HepG2 (cell line): ENCODE results near the gene LCN2. TPM values are rescaled to one million over a fixed set of nuclear protein-coding genes. Genes with fewer than 3 reads are reported as not detected.

Experiments used
- ATAC-seq: fragments of 200-7000 bp; cut with Tn5 transposase; 3 replicates; pipeline ENCODE4 v1.9.1; 2020; ENCODE audit warnings: mild to moderate bottlenecking, moderate library complexity
- BruUV-seq: library from RNA; stranded (reverse); fragments of 400-500 nt; replicated peaks from 2 replicates; lab custom pipeline; 2021; lab: Mats Ljungman, UMichigan
- CTCF ChIA-PET: fragments of 300-600 bp; formaldehyde crosslinking; extraction: SDS; loops from one replicate; lab custom pipeline; 2021; ENCODE audit warnings: low total read pairs, inconsistent platforms, low intra/inter-chr PET ratio; lab: Yijun Ruan, JAX
- POLR2A ChIA-PET: fragments of 350-600 bp; sonication (Branson Sonifier 250); formaldehyde crosslinking; loops from one replicate; lab custom pipeline; 2020; ENCODE audit warnings: antibody characterized with exemption, inconsistent platforms; lab: Yijun Ruan, JAX
- DNase-seq: peaks from one replicate; pipeline ENCODE4 v3.0.0-alpha.2; 2015; ENCODE audit warnings: low spot score
- FAIRE-seq: peaks from 3 replicates; lab custom pipeline; 2011; peaks lifted over from hg19 to GRCh38; lab: Jason Lieb, UNC
- H2AFZ ChIP-seq: one replicate; pipeline ENCODE4 v1.6.1; 2011; ENCODE audit warnings: low read length, inconsistent platforms
- H3K27ac ChIP-seq: fragments of 300-600 bp; 3 replicates; pipeline ENCODE4 v1.8.0; 2011; ENCODE audit warnings: mixed run types, mild to moderate bottlenecking, mixed read lengths, low read length, inconsistent platforms; ENCODE audit not compliant: insufficient read depth; ENCODE audit errors: extremely low read length
- H3K27me3 ChIP-seq, 2 experiments: fragments of 200-600 bp in 1 of 2; 2 replicates in 1 of 2; 3 replicates in 1 of 2; pipeline versions ENCODE4 v1.6.0 to v1.8.0; 2011; ENCODE audit warnings: low read length in 2 of 2, mild to moderate bottlenecking in 2 of 2, moderate library complexity in 2 of 2, inconsistent platforms in 1 of 2; ENCODE audit not compliant: insufficient read depth in 2 of 2, control insufficient read depth in 1 of 2
- H3K36me3 ChIP-seq, 2 experiments: fragments of 200-600 bp in 1 of 2; replicated peaks in 1 of 2; 2 replicates in 1 of 2; 3 replicates in 1 of 2; pipeline versions ENCODE4 v1.5.1 to v1.8.0; 2011; ENCODE audit warnings: low read length in 2 of 2, inconsistent platforms in 1 of 2; ENCODE audit not compliant: insufficient read depth in 2 of 2, control insufficient read depth in 1 of 2
- H3K4me1 ChIP-seq: 2 replicates; pipeline ENCODE4 v1.5.1; 2012; ENCODE audit warnings: low read length, inconsistent platforms; ENCODE audit not compliant: insufficient read depth
- H3K4me2 ChIP-seq: 2 replicates; pipeline ENCODE4 v1.6.0; 2011; ENCODE audit warnings: low read depth, low read length, inconsistent platforms
- H3K4me3 ChIP-seq, 3 experiments: fragments of 200-600 bp in 1 of 3; sonication (generic), shearing (Covaris generic) in 1 of 3; replicated peaks in 1 of 3; 2 replicates each; pipeline ENCODE4 v1.5.1; 2011 to 2016; ENCODE audit warnings: low read length in 3 of 3, inconsistent platforms in 2 of 3, low read depth in 2 of 3, mild to moderate bottlenecking in 2 of 3, control low read depth in 1 of 3, mixed read lengths in 1 of 3; ENCODE audit not compliant: insufficient read depth in 1 of 3
- H3K79me2 ChIP-seq: one replicate; pipeline ENCODE4 v1.6.1; 2011; ENCODE audit warnings: low read length, inconsistent platforms; ENCODE audit not compliant: insufficient read depth
- H3K9ac ChIP-seq: 2 replicates; pipeline ENCODE4 v1.6.0; 2011; ENCODE audit warnings: mild to moderate bottlenecking, low read depth, low read length, inconsistent platforms; ENCODE audit not compliant: insufficient read depth
- H3K9me3 ChIP-seq: 2 replicates; pipeline ENCODE4 v1.5.1; 2012; ENCODE audit warnings: mild to moderate bottlenecking, low read length
- H4K20me1 ChIP-seq: 2 replicates; pipeline ENCODE4 v1.6.0; 2011; ENCODE audit warnings: inconsistent platforms, mild to moderate bottlenecking, low read length, moderate library complexity; ENCODE audit not compliant: insufficient read depth
- AGO2 ChIP-seq: fragments of 200-400 bp; formaldehyde crosslinking; optimal IDR thresholded peaks from 2 replicates; pipeline ENCODE3; 2017; ENCODE audit warnings: mild to moderate bottlenecking, low read depth, low read length, moderate library complexity
- FOSL2 ChIP-seq: sonication (generic); formaldehyde crosslinking; IDR thresholded peaks from 2 replicates; pipeline ENCODE4 v1.4.0; 2020; ENCODE audit warnings: missing genetic modification reagents
- PITX1 ChIP-seq: sonication (generic); formaldehyde crosslinking; IDR thresholded peaks from 2 replicates; pipeline ENCODE4 v1.5.1; 2020; ENCODE audit warnings: mild to moderate bottlenecking, missing genetic modification reagents
- POLR2AphosphoS5 ChIP-seq: IDR thresholded peaks from 2 replicates; pipeline ENCODE4 v1.6.1; 2012; ENCODE audit warnings: low read depth, low read length
- PTBP1 ChIP-seq: fragments of 200-400 bp; formaldehyde crosslinking; IDR thresholded peaks from 2 replicates; pipeline ENCODE4 v1.6.1; 2018; ENCODE audit warnings: low read length, low read depth; ENCODE audit not compliant: poor library complexity, severe bottlenecking
- RBFOX2 ChIP-seq: fragments of 200-400 bp; formaldehyde crosslinking; IDR thresholded peaks from 2 replicates; pipeline ENCODE4 v1.6.1; 2017; ENCODE audit warnings: low read depth, mild to moderate bottlenecking, low read length
- SNAI1 ChIP-seq: sonication (generic); formaldehyde crosslinking; IDR thresholded peaks from 2 replicates; pipeline ENCODE4 v1.5.0; 2020; ENCODE audit warnings: mild to moderate bottlenecking, missing genetic modification reagents, borderline replicate concordance
- ZFP36 ChIP-seq: fragments of 150-350 bp; IDR thresholded peaks from 2 replicates; pipeline ENCODE4 v1.6.1; 2018; ENCODE audit warnings: borderline replicate concordance, low read length, low read depth; ENCODE audit not compliant: partially characterized antibody
- ZNF33B ChIP-seq: sonication (generic); formaldehyde crosslinking; IDR thresholded peaks from 2 replicates; pipeline ENCODE4 v1.5.1; 2020; ENCODE audit warnings: mild to moderate bottlenecking, missing genetic modification reagents
- WGBS: methylation state at CpG from one replicate; pipeline ENCODE4 v1.1.6; 2017; ENCODE audit warnings: low lambda C conversion rate; 5-methylcytosine and 5-hydroxymethylcytosine counted together
- in situ Hi-C: cut with HindIII; loops from 2 replicates; pipeline ENCODE4 v1.10.0; 2017; ENCODE audit warnings: low pct_unique_long_range_greater_than_20kb; ENCODE audit not compliant: extremely low pct_ligation_motif_present
- intact Hi-C: fragments of 100-400 bp; cut with micrococcal nuclease; formaldehyde crosslinking; loops from one replicate; pipeline ENCODE4 v1.10.0; 2022; ENCODE audit not compliant: unreplicated experiment
- polyA plus RNA-seq, 8 experiments: library from polyadenylated mRNA; depleted of rRNA in 3 of 8; stranded (reverse) in 7 of 8; unstranded in 1 of 8; fragments of >200 nt; fragmentation: Illumina TruSeq in 4 of 8; extraction: Trizol in 4 of 8; gene quantifications; 2 replicates each; pipeline versions ENCODE4 v1.2.1 to v1.2.3, GENCODE V29; 2011 to 2016; ENCODE audit warnings: low read depth in 4 of 8, missing spikeins in 1 of 8, mixed read lengths in 1 of 8; ENCODE audit not compliant: insufficient read depth in 1 of 8
- total RNA-seq, 5 experiments: library from RNA; depleted of rRNA; stranded (reverse); fragments of >200 nt; fragmentation: Illumina TruSeq; extraction: Trizol; gene quantifications; 2 replicates each; pipeline ENCODE4 v1.2.3, GENCODE V29; 2016; ENCODE audit warnings: low read depth in 1 of 5

LCN2 gene
- total and polyA plus RNA-seq, 2 of the 13 experiments (the other 11 are each of a cell fraction or from before 2014, with no cell fraction given): 0.38 to 1.4 TPM

GRCh38 chr9:128121924-128122808, 27.1 kb upstream of the LCN2 start:
- Histone ChIP-seq H2AFZ (no peak overlapping the region), H3K9ac (no peak overlapping the region), H3K9me3 (no peaks in the 10 kb centered on the region), H3K4me2 (no peak overlapping the region), H3K79me2 (peaks cover 21% of the 10 kb centered on the region), H3K4me3 (no peak overlapping the region), H3K4me1 (peaks cover 34% of the 10 kb centered on the region), H3K36me3 (peaks cover 5 to 38% of the 10 kb centered on the region in 2 experiments; a peak in 3 of 5 replicates), H3K27me3 (no peaks in the 10 kb centered on the region), H4K20me1 (peaks cover 4% of the 10 kb centered on the region; the same call in 1 of the 2 replicates), H3K27ac (no peak overlapping the region)
- WGBS: 97% methylated on average over 9 of the region's 27 CpGs
- in situ Hi-C loops: no loop called here
- no peak for DNase-seq
- no peak for ATAC-seq
- intact Hi-C loops: no loop called here
- FAIRE-seq: no peak
- TF ChIP-seq ZNF33B (CRISPR knock-in tag): no peak
- TF ChIP-seq PTBP1: no peak
- TF ChIP-seq POLR2AphosphoS5: no peak
- peak; percentile 72 for TF ChIP-seq AGO2
- TF ChIP-seq ZFP36: no peak
- no peak for TF ChIP-seq SNAI1 (CRISPR knock-in tag)
- no peak for TF ChIP-seq PITX1
- CTCF ChIA-PET: no interaction called here
- no TSS peak for BruUV-seq
- POLR2A ChIA-PET: interaction anchor here (1.2 kb wide), 1 partner anchor 37 kb away, joined by 3 read pairs; no protein-coding TSS in a partner anchor

GRCh38 chr9:128122809-128123175, 26.5 kb upstream of the LCN2 start:
- 98% methylated on average over 21 of the region's 24 CpGs for WGBS
- in situ Hi-C loops (no loop called here), intact Hi-C loops (no loop called here)
- 0 out of 2 replicates have a peak, but pooled peaks have one; percentile 53 for TF ChIP-seq RBFOX2
- TF ChIP-seq FOSL2 (CRISPR knock-in tag): no peak
- Histone ChIP-seq H3K9me3 (no peaks in the 10 kb centered on the region), H3K27ac (no peak overlapping the region), H3K27me3 (no peaks in the 10 kb centered on the region), H3K4me3 (no peak overlapping the region), H3K4me2 (no peak overlapping the region), H3K4me1 (peaks cover 28% of the 10 kb centered on the region), H2AFZ (no peak overlapping the region), H3K79me2 (peaks cover 23% of the 10 kb centered on the region), H3K9ac (no peak overlapping the region), H4K20me1 (peaks cover 4% of the 10 kb centered on the region; the same call in 1 of the 2 replicates), H3K36me3 (peaks cover 5 to 38% of the 10 kb centered on the region in 2 experiments; a peak in 3 of 5 replicates)
- ATAC-seq (no peak), FAIRE-seq (no peak), DNase-seq (no peak)
- POLR2A ChIA-PET: no interaction called here
- BruUV-seq: no TSS peak
- CTCF ChIA-PET: no interaction called here
